Measurements from ENCODE around the gene RPS6KA1.
"Not testable (repeated sequence)": the region's sequence is repeated elsewhere in the genome, so short reads cannot be mapped to it uniquely, and the experiment has no call there.

The RPS6KA1 gene

GRCh38 chr1:26529655-26530409, at the start of gene RPS6KA1:
Gene RPS6KA1, plus strand, starts transcription at chr1:26529761. Its CDS starts 160 bp downstream, at chr1:26529921.
- peak in 41 of 42 donors; percentile 37 to 86 (median 73) for DNase-seq
- intact Hi-C loops (cut with DNase I): no loop called here

GRCh38 chr1:26482921-26483320, 46.6 kb upstream of the RPS6KA1 start:
- no peak for DNase-seq
- intact Hi-C loops (cut with DNase I): no loop called here

- intact Hi-C loops (cut with DNase I): no loop called here
- DNase-seq: no peak
These were observed 45.6 kb upstream of the RPS6KA1 start for GRCh38 chr1:26483980-26484379.

GRCh38 chr1:26490155-26490554, 39.4 kb upstream of the RPS6KA1 start:
- no peak for DNase-seq
- intact Hi-C loops (cut with DNase I): no loop called here

GRCh38 chr1:26493267-26493666, 36.3 kb upstream of the RPS6KA1 start:
- intact Hi-C loops (cut with DNase I): no loop called here
- no peak for DNase-seq

GRCh38 chr1:26493938-26494337, 35.6 kb upstream of the RPS6KA1 start:
- intact Hi-C loops (cut with DNase I): no loop called here

GRCh38 chr1:26496861-26497260, 32.7 kb upstream of the RPS6KA1 start:
- peak in 2 of 42 donors; percentile 9 to 10 for DNase-seq
- intact Hi-C loops (cut with DNase I): no loop called here

More at GRCh38 chr1:26493938-26494337, 35.6 kb upstream of the RPS6KA1 start:
- DNase-seq: no peak

- intact Hi-C loops (cut with DNase I): no loop called here
These were observed 30.7 kb upstream of the RPS6KA1 start for GRCh38 chr1:26498894-26499293.

GRCh38 chr1:26500488-26501175, 28.9 kb upstream of the RPS6KA1 start:
- intact Hi-C loops (cut with DNase I): loop anchor here (10.0 kb wide), 1 partner anchor 104 kb away; no protein-coding TSS in a partner anchor
- peak; percentile 67 to 97 (median 92) for DNase-seq

More at GRCh38 chr1:26498894-26499293, 30.7 kb upstream of the RPS6KA1 start:
- no peak for DNase-seq

- intact Hi-C loops (cut with DNase I); DNase-seq: not testable (repeated sequence)
These were observed 18.9 kb upstream of the RPS6KA1 start for GRCh38 chr1:26510711-26511110.

GRCh38 chr1:26515836-26516235, 13.7 kb upstream of the RPS6KA1 start:
- DNase-seq; intact Hi-C loops (cut with DNase I): not testable (repeated sequence)

- DNase-seq: no peak
- intact Hi-C loops (cut with DNase I): no loop called here
These were observed 12.4 kb upstream of the RPS6KA1 start for GRCh38 chr1:26516987-26517765.

GRCh38 chr1:26517766-26518049, 11.9 kb upstream of the RPS6KA1 start:
- intact Hi-C loops (cut with DNase I): no loop called here
- no peak for DNase-seq

- no peak for DNase-seq
- intact Hi-C loops (cut with DNase I): no loop called here
These were observed 11.2 kb upstream of the RPS6KA1 start for GRCh38 chr1:26518355-26518754.

- DNase-seq: no peak
- intact Hi-C loops (cut with DNase I): no loop called here
These were observed 9.2 kb upstream of the RPS6KA1 start for GRCh38 chr1:26520339-26520738.

GRCh38 chr1:26521669-26522030, 7.9 kb upstream of the RPS6KA1 start:
- intact Hi-C loops (cut with DNase I): no loop called here
- DNase-seq: no peak

GRCh38 chr1:26522073-26522472, 7.5 kb upstream of the RPS6KA1 start:
- DNase-seq: no peak
- intact Hi-C loops (cut with DNase I): no loop called here

GRCh38 chr1:26524181-26524580, 5.4 kb upstream of the RPS6KA1 start:
- DNase-seq: no peak
- intact Hi-C loops (cut with DNase I): no loop called here

- DNase-seq: no peak
- intact Hi-C loops (cut with DNase I): no loop called here
These were observed 3.3 kb upstream of the RPS6KA1 start for GRCh38 chr1:26526287-26526686.

GRCh38 chr1:26529405-26529654, 231 bp upstream of the RPS6KA1 start:
- intact Hi-C loops (cut with DNase I): no loop called here
- no peak for DNase-seq
